Astrocyte (in vitro differentiated cells and primary cell): ENCODE data around the gene TTC22. TPM values are rescaled to one million over a fixed set of nuclear protein-coding genes. Genes with fewer than 3 reads are reported as not detected.
"Not testable (repeated sequence)": the region's sequence is repeated elsewhere in the genome, so short reads cannot be mapped to it uniquely, and the experiment has no call there.

Experiments
- DNase-seq: peaks from one replicate; pipeline ENCODE4 v3.0.0-alpha.2; 2010; ENCODE audit warnings: low read depth
- FAIRE-seq: peaks from 2 replicates; lab custom pipeline; 2011; peaks lifted over from hg19 to GRCh38; lab: Jason Lieb, UNC
- H2AFZ ChIP-seq: 2 replicates; pipeline ENCODE4 v1.6.0; 2012; ENCODE audit warnings: low read depth, low read length, inconsistent platforms
- H3K27ac ChIP-seq: 2 replicates; pipeline ENCODE4 v1.5.1; 2011; ENCODE audit warnings: low read depth, low read length, inconsistent platforms
- H3K27me3 ChIP-seq: 2 replicates; pipeline ENCODE4 v1.6.0; 2011; ENCODE audit warnings: low read length, inconsistent platforms; ENCODE audit not compliant: insufficient read depth
- H3K36me3 ChIP-seq: 2 replicates; pipeline ENCODE4 v1.5.1; 2011; ENCODE audit warnings: low read length, inconsistent platforms; ENCODE audit not compliant: insufficient read depth
- H3K4me1 ChIP-seq: 2 replicates; pipeline ENCODE4 v1.5.1; 2011; ENCODE audit warnings: low read length, inconsistent platforms; ENCODE audit not compliant: insufficient read depth
- H3K4me2 ChIP-seq: 2 replicates; pipeline ENCODE4 v1.6.0; 2012; ENCODE audit warnings: low read length, inconsistent platforms
- H3K4me3 ChIP-seq: 2 replicates; pipeline ENCODE4 v1.5.1; 2011; ENCODE audit warnings: low read depth, mild to moderate bottlenecking, low read length, inconsistent platforms; ENCODE audit not compliant: insufficient read depth
- H3K79me2 ChIP-seq: 2 replicates; pipeline ENCODE4 v1.6.0; 2012; ENCODE audit warnings: mild to moderate bottlenecking, low read length, inconsistent platforms; ENCODE audit not compliant: insufficient read depth
- H3K9ac ChIP-seq: 2 replicates; pipeline ENCODE4 v1.6.0; 2012; ENCODE audit warnings: mild to moderate bottlenecking, low read length, inconsistent platforms
- H3K9me3 ChIP-seq: 2 replicates; pipeline ENCODE4 v1.5.1; 2012; ENCODE audit warnings: low read depth, mild to moderate bottlenecking, low read length, inconsistent platforms; ENCODE audit not compliant: insufficient read depth
- H4K20me1 ChIP-seq: 2 replicates; pipeline ENCODE4 v1.6.0; 2012; ENCODE audit warnings: low read length, inconsistent platforms; ENCODE audit not compliant: insufficient read depth
- H3K27ac Mint-ChIP-seq: one replicate; pipeline ENCODE4 v1.8.0; 2021; ENCODE audit warnings: mild to moderate bottlenecking, mixed read lengths; ENCODE audit not compliant: unreplicated experiment
- H3K27me3 Mint-ChIP-seq: one replicate; pipeline ENCODE4 v1.8.0; 2021; ENCODE audit warnings: low read depth, mixed read lengths; ENCODE audit not compliant: unreplicated experiment
- H3K36me3 Mint-ChIP-seq: one replicate; pipeline ENCODE4 v1.8.0; 2021; ENCODE audit warnings: low read depth, mixed read lengths; ENCODE audit not compliant: unreplicated experiment
- H3K4me1 Mint-ChIP-seq: one replicate; pipeline ENCODE4 v1.8.0; 2021; ENCODE audit warnings: low read depth, mixed read lengths; ENCODE audit not compliant: unreplicated experiment
- H3K4me3 Mint-ChIP-seq: one replicate; pipeline ENCODE4 v1.8.0; 2021; ENCODE audit warnings: mild to moderate bottlenecking, moderate library complexity, mixed read lengths; ENCODE audit not compliant: unreplicated experiment
- H3K9me3 Mint-ChIP-seq: one replicate; pipeline ENCODE4 v1.8.0; 2021; ENCODE audit warnings: mild to moderate bottlenecking, mixed read lengths; ENCODE audit not compliant: unreplicated experiment
- EZH2 ChIP-seq: IDR thresholded peaks from 2 replicates; pipeline ENCODE4 v1.6.1; 2012; ENCODE audit warnings: mild to moderate bottlenecking, low read length, inconsistent platforms; ENCODE audit not compliant: insufficient read depth
- total RNA-seq: library from RNA; stranded (reverse); gene quantifications from 2 replicates; pipeline ENCODE4 v1.2.1, GENCODE V29; 2021
- TF ChIP-seq, protein P1 (sequence below): IDR thresholded peaks from 2 replicates; pipeline ENCODE4 v1.5.1; 2011; ENCODE audit warnings: low read depth, mild to moderate bottlenecking, inconsistent platforms, low read length, moderate library complexity; ENCODE audit not compliant: insufficient read depth

The TTC22 gene
- total RNA-seq, 1 donor from 2014 or later, result not detected

DNA sequence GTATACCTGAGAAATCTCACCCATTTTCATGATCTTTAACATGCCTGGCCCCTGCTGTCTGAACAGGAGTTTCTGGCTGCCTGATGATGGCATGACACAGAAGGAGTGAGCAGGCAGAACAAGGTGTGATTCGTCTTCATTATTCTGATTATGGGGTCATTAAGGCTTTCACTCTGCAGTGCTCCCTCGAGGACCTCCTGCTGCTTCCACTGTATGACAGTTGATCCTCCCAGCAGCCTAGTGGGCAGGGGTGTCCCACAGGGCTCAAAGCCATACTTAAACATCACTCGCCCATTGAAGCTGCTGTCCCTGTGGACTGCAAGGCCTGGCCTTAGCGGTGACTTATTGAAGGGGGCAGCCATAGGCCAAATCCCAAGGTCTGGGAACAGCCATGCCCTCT, 24.1 kb downstream of the TTC22 start:
- Mint-ChIP-seq H3K4me3 (no peak overlapping the region), H3K9me3 (peaks cover 5% of the 10 kb centered on the region), H3K27ac (no peak overlapping the region), H3K27me3 (peaks cover 41% of the 10 kb centered on the region), H3K4me1 (no peaks in the 10 kb centered on the region), H3K36me3 (no peaks in the 10 kb centered on the region)
- Histone ChIP-seq H3K27me3 (peaks cover 27% of the 10 kb centered on the region), H3K4me2 (no peak overlapping the region), H3K9ac (no peak overlapping the region), H3K4me3 (no peak overlapping the region), H4K20me1 (no peaks in the 10 kb centered on the region), H3K79me2 (no peaks in the 10 kb centered on the region), H3K36me3 (no peaks in the 10 kb centered on the region), H2AFZ (no peak overlapping the region), H3K27ac (no peak overlapping the region), H3K9me3 (no peaks in the 10 kb centered on the region), H3K4me1 (peaks cover 3% of the 10 kb centered on the region)
- TF ChIP-seq EZH2, result no peak
- TF ChIP-seq, protein P1, sequence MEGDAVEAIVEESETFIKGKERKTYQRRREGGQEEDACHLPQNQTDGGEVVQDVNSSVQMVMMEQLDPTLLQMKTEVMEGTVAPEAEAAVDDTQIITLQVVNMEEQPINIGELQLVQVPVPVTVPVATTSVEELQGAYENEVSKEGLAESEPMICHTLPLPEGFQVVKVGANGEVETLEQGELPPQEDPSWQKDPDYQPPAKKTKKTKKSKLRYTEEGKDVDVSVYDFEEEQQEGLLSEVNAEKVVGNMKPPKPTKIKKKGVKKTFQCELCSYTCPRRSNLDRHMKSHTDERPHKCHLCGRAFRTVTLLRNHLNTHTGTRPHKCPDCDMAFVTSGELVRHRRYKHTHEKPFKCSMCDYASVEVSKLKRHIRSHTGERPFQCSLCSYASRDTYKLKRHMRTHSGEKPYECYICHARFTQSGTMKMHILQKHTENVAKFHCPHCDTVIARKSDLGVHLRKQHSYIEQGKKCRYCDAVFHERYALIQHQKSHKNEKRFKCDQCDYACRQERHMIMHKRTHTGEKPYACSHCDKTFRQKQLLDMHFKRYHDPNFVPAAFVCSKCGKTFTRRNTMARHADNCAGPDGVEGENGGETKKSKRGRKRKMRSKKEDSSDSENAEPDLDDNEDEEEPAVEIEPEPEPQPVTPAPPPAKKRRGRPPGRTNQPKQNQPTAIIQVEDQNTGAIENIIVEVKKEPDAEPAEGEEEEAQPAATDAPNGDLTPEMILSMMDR, result no peak
- no peak for FAIRE-seq
- no peak for DNase-seq

DNA sequence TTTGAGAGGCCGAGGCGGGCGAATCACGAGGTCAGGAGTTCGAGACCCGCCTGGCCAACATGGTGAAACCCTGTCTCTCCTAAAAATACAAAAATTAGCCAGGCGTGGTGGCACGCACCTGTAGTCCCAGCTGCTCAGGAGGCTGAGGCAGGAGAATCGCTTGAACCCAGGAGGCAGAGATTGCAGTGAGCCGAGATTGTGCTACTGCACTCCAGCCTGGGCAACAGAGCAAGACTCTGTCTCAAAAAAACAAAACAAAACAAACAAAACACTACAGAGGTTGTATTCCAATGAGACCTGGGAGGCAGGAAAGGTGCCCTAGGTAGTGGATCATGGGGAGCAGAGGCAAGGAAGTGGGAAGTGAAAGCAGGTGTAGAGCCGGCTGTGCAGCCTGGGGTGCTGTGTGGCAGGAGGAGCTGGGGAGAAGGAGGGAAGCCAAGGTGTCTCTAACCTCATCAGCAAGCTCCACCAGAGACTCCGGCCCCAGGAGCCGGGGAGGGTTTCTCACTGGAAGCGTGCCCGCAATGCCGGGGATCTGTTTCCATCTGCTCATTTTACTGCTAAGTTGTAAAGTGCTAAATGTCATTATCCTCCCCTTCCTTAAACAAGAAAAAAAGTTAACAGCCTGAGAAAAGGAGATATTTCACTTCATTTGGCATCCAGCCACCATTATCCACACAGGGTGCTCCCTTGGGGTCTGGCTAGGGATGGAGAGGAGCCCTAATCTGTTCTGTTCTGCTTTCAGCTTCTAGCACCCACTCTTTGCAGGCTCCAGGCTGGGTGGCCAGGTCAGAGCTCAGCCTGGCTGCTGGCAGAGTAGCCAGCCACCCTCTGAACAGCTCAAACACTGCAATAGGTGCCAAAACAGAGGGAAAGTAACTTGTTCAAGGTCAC, 25.0 kb downstream of the TTC22 start:
- not testable (repeated sequence) for H3K79me2 ChIP-seq, FAIRE-seq, H3K4me1 Mint-ChIP-seq

DNA sequence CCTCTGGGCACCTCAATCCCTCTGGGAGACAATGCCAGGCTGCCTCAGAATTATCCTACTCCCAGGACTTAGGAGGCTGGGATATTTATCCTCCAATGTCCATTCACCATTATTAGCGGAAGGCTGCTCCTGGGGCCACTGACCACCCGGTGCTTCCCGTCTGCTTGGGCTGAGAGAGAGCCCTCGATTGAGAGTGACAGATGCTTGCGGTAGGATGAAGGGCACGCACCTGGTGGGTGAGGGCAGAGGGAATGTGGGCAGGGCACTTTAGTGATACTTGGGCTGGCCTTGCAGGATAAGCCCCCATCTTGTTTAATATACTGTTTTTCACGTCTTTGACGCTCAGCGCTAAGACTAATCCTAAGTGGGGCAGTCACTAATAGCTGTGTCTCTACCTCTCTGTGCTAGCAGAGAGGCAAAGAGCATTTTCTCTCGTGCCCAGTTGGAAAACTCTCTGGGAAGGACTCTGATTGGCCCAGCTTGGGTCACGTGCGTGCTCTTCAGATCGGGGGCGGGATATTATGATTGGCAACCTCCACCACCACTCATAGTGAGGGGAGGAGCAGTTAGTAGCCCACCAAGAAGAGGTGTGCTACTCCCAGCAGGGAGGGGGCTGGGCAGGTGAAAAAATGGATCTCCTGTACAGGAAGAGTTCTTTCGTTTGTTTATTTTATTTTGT, 26.2 kb downstream of the TTC22 start:
- Histone ChIP-seq H3K36me3 (no peaks in the 10 kb centered on the region), H4K20me1 (no peaks in the 10 kb centered on the region), H3K27ac (no peak overlapping the region), H2AFZ (peak overlapping the region; percentile 24), H3K4me3 (no peak overlapping the region), H3K27me3 (peaks cover 20% of the 10 kb centered on the region), H3K4me2 (no peak overlapping the region), H3K79me2 (no peaks in the 10 kb centered on the region), H3K4me1 (no peaks in the 10 kb centered on the region), H3K9me3 (no peaks in the 10 kb centered on the region), H3K9ac (no peak overlapping the region)
- Mint-ChIP-seq H3K36me3 (no peaks in the 10 kb centered on the region), H3K27me3 (peaks cover 27% of the 10 kb centered on the region), H3K4me1 (no peaks in the 10 kb centered on the region), H3K27ac (no peak overlapping the region), H3K4me3 (no peak overlapping the region), H3K9me3 (peaks cover 5% of the 10 kb centered on the region)
- no peak for FAIRE-seq
- peak; percentile 16 for DNase-seq
- TF ChIP-seq, protein P1, result no peak
- no peak for TF ChIP-seq EZH2

More for the DNA sequence above, 25.0 kb downstream of the TTC22 start:
- not testable (repeated sequence) for DNase-seq, H4K20me1 ChIP-seq, H3K9ac ChIP-seq, H3K27ac ChIP-seq, H3K9me3 ChIP-seq, H3K4me1 ChIP-seq, H3K27ac Mint-ChIP-seq, H2AFZ ChIP-seq, H3K4me2 ChIP-seq, H3K36me3 Mint-ChIP-seq, H3K9me3 Mint-ChIP-seq, H3K4me3 ChIP-seq, H3K4me3 Mint-ChIP-seq, H3K36me3 ChIP-seq
- peaks cover 23% of the 10 kb centered on the region for H3K27me3 ChIP-seq
- peaks cover 37% of the 10 kb centered on the region for H3K27me3 Mint-ChIP-seq
